ENCODE data around the gene CCDC192.
"Not testable (repeated sequence)": the region's sequence is repeated elsewhere in the genome, so short reads cannot be mapped to it uniquely, and the experiment has no call there.

Gene CCDC192

DNA sequence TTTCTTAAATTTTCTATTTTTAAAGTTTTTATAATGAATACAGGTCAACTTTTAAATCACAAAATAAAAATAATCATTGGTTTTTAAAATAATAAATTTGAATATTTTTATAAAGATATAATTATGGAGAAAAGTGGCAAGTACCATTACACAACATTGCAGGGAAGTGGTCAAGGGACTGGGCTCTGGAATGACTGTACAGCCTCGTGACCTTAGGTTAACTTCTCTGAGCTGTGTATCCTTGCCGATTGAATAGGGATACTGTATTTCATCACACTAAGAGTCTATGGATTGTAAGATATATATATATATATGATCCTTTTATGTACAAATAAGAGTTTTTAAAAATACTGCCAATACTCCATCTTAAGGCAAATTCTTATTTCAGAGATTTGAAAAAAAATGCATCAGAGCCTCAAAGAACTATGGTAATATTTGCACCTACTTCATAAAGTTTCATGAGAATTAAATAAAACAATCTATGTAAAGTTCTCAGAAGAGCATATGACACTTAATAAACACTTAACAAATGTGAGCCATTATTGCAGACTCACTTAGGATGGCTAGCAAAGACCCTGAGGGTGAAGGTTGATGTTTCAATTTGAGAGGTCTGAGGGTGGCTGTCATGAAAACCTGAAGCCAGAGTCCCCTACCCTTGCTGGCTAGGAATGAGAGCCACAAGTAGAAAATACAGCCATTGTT lies 136.5 kb downstream of the CCDC192 start:
- no peak for DNase-seq (ENCODE audit: low read depth in 2 of 2, low spot score in 1 of 2)

DNA sequence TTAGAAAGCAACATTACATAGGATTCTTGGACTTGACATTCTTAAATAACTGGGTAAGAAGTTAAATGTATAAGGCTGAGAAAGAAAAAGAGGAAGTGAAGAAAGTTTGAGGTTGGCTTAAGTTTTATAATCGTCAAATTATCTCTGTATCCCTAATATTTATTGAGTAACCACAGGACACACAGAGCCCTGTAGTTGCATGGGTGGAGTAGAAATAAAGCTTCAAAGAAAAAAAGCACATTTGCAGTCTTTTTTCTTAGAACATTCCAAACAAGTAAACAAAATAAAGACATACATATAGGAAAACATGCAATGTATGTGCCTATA lies 137.0 kb downstream of the CCDC192 start:
- DNase-seq (ENCODE audit: low read depth in 2 of 2, low spot score in 1 of 2) = no peak

DNA sequence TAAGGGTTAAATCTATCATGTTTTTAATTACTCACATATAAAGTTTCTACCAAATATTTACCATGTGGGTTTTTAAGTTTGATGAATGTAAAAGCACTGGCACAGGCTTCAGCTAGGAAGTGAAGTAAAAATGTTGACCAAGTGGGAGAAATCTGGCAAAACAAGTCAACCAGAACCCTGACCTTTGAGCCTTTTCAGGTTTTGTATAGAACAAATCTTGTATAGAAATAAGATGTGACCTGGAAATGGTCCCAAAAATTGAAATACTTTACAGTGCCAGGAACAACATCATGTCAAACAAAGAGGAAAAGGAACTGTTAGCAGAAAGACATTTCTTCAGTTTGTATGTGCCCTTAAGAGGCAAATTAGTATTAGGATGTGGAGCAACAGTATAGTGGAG lies 137.6 kb downstream of the CCDC192 start:
- no peak for DNase-seq (ENCODE audit: low read depth in 2 of 2, low spot score in 1 of 2)

DNA sequence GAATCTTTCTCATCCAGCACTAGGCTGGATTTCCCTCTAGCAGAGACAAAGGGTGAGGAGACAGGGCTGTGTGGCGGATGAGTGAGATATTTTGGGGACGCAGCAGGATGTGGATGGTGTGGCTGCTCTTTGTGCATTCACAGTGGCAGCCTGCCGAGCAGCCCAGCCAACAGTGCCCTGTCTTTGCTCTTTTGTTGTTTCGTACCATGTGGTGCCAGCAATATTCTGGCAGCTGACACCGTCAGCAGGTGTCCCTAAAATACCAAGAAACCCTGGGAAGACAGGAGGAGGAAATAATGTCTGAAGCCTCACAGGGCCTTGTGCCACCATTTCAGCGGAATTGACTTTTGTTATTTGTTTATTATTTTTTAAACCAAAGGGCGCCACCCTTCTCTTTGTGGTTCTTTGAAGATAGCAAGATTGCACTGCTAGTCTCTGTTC lies 141.4 kb downstream of the CCDC192 start:
- no peak for DNase-seq (ENCODE audit: low read depth in 2 of 2, low spot score in 1 of 2)

DNA sequence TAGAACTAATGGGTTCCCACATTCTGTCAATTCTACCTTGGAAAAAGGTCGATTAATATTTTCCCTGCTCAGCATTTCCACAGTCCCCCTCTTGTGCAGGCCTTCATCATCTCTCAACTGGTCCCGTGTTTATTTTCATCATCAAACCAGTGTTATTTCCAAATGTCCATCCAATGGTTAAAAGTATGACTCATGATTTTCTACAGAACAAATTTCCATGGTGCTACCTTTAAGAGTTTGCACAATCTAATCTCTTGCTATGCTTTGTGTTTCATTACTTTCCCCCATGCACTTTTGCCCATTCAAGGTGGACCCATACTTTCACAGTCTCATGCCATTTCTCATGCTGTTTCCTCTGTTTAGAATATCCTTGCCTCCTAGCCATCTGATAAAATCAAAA lies 143.7 kb downstream of the CCDC192 start:
- DNase-seq (ENCODE audit: low read depth in 2 of 2, low spot score in 1 of 2) = no peak

DNA sequence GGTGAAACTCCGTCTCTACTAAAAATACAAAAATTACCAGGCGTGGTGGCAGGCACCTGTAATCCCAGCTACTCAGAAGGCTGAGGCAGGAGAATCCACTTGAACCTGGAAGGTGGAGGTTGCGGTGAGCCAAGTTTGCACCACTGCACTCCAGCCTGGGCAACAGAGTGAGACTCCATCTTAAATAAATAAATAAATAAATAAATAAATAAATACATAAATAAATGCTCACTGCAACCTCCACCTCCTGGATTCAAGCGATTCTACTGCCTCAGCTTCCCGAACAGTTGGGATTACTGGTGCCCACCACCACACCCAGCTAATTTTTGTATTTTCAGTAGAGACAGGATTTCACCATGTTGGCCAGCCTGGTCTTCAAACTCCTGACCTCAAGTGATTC lies 144.4 kb downstream of the CCDC192 start:
- not testable (repeated sequence) for DNase-seq (ENCODE audit: low read depth in 2 of 2, low spot score in 1 of 2)

DNA sequence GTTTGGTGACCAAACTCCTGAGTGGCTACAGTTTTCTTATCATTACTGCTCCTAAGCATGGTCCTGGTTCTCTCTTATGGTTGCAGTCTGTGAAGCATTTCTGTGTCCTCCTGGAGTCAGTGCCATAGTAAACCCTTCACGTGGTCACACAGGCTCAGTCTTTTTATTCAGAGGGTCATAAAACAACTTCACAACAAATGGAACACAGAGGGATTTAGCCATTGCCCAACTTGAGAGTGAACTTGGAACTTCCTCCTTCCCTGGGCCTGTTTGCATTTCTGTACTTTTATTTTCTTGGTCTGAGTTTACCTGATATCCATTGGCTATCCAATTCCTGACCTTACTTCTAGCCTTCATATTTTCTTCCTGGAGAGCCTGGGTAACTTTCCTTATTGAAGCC lies 144.9 kb downstream of the CCDC192 start:
- no peak for DNase-seq (ENCODE audit: low read depth in 2 of 2, low spot score in 1 of 2)

DNA sequence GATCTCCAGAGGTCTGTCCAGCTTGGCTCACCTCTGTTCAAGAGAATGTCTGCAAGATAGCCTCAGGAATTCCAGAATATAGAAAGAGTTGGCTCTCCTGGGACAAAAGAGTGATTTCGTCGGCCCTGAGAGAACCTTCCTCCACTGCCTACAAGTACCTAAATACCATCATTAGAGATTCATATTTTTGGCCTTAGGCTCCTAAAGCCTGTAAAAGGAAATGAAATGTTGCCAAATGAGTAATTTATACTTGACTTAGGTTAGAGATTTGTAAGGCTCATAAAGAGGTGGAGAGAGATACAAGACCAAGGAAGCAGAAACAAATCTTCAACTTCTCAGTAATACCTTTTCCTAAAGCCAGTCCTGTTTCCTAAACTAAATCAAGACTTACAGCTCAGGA lies 146.2 kb downstream of the CCDC192 start:
- DNase-seq (ENCODE audit: low read depth in 2 of 2, low spot score in 1 of 2) = no peak

DNA sequence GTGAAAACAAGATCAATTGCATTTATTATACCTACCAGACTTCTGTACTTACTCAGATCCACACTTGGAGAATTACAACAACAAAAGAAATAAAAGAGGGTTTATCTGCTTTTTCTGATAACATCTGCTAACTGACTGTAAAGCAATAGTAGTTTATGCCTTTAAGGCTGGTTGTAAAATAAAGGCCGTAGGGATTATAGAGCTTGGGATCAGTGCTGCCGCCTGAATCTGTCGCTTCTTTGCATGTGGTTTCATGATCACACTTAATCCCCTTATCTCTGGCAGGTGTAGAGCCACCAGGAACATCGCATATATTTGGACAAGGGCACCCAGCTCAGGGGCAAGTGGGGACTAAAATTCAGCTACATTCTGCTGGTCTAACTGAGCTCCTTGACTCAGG lies 146.7 kb downstream of the CCDC192 start:
- DNase-seq (ENCODE audit: low read depth in 2 of 2, low spot score in 1 of 2) = no peak

DNA sequence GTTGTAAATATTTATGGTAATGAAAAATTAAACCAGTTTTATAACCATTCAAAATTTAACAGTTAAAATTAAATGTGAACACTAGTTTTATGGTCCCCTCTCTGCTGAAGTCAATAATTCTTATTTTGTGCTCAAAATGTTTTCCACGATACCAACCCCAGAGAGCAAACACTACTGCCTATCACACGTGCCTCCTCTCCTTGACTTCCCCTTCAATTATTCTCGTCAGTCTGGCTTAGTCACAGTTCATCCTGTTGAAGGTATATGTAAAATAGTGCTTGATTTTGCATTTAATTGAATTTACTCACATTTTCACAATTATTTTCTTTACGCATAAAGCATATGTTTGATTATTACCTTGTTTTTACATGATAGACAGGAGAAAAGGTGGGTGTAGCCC lies 148.8 kb downstream of the CCDC192 start:
- DNase-seq (ENCODE audit: low read depth in 2 of 2, low spot score in 1 of 2) = no peak

DNA sequence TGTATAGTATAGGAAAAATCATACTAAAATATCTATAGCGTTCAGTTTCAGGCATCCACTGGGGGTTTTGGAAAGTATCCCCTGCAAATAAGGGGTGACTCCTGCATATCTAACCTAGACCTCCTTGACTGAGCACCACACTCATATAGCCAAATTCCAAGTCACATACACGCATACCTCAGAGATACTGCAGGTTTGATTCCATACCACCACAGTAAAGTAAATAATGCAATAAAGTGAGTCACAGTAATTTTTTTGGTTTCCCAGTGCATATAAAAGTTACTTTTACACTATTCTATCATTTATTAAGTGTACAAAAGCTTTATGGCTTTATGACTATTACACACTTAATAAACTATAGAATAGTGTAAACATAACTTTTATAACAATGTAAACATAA lies 151.3 kb downstream of the CCDC192 start:
- DNase-seq (ENCODE audit: low read depth in 2 of 2, low spot score in 1 of 2) = no peak

DNA sequence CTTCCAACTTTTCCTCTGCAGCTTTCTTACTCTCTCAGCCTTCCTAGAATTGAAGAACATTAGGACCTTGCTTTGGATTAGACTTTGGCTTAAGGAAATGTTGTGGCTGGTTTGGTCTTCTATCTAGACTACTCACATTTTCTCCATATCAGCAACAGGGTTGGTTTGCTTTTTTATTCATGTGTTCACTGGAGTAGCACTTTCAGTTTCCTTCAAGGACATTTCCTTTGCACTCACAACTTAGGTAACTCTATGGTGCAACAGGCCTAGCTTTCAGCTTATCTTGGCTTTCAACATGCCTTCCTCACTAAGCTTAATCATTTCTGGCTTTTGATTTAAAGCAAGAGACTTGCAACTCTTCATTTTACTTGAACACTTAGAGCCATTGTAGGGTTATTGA lies 153.1 kb downstream of the CCDC192 start:
- no peak for DNase-seq (ENCODE audit: low read depth in 2 of 2, low spot score in 1 of 2)

DNA sequence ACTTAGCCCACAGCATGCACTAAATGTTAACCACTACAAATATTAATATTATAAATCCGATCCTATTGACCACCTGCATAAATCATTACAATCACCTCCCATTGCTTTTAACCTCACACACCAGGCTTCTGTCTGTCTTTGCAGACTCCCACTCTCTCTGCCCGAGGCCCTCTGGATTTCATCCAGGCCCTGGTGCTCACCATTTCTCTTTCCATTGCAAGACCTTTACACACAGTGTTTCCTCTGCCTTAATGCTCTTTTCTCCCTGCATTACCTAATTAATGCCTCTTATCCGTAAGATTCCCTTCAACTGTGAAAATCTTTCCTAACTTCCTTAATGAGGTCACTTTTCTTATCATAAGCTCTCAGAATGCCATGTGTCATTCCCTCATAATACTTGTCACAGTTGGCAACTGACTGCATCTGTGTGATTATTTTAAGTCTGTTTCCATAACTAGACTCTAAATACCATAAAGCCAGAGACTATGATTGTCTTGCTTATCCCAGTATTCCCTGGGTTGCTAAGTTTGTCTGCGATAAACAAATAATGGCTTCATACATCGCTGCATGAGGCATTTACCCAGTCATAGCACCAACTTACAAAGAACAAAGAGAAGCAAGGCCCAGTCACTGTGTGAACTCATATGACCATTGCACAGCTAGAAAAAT lies 155.1 kb downstream of the CCDC192 start:
- no peak for DNase-seq (ENCODE audit: low read depth in 2 of 2, low spot score in 1 of 2)

DNA sequence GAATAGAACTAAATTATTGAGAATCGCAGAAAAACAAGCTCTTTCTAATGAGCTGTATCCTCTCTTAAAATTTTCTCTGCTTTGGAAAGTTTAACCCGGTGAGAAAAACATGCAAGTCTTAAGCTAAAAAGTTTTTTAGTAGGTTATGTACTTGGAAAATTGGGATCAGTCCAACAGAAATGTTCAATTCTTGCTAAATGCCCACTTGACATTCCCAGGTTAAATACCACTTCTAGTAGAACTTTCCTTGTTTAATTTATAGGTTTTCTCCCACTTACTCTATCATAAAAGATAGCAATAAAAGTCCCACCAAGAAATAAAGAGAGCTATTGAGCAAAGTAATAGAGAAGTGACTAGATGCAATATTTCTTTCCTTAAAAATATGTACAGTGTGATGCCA lies 157.1 kb downstream of the CCDC192 start:
- DNase-seq (ENCODE audit: low read depth in 2 of 2, low spot score in 1 of 2) = no peak

DNA sequence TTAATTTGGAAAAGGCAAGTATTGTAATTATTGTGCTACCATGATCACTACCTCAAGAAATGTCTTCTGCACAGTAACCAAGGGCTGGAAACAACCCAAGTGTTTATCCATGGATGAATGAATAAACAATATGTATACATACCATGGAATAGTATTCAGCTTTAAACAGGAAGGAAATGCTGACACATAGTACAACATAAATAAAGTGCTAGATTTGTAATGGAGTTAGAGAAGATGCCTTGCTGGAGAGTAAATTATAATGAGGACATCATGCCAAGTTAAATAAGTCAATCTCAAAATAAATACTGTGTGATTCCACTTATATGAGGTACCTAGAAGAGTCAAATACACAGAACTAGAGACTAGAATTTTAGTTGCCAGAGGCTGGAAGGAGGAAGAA lies 160.0 kb downstream of the CCDC192 start:
- no peak for DNase-seq (ENCODE audit: low read depth in 2 of 2, low spot score in 1 of 2)

DNA sequence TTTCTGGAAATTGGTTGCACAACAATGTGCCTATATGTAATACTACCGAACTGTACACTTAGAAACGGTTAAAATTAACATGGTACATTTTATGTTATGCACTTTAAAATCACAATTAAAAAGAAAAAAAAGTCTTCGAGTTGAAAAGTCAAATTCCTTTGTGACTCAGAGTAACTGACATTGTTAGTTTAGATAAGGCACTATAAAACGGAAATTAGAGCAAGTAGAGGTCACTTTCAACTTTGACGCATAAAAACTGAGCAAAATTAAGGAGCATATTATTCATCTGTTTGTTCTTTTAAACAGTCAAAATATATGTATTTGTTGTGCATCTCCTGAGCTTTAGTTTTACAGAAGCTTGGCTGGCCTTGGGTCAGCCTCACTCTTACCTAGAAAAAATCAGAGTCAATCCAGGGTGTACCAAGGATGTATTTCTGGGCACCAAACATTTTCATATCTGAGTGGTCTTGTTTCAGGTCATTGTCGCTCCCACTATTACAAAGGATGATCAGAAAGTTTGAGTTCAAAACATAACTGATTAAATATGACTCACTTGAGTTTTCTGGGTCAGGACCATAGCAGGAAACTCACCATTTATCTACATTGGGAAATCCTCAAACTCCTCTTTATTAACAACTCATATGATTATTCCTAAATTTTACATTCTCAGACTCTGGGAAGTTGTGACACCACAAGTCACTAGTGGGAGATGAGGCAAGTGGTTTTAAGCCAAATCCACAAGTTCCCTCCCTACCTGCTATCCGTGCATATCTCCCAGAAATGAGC lies 160.6 kb downstream of the CCDC192 start:
- no peak for DNase-seq (ENCODE audit: low read depth in 2 of 2, low spot score in 1 of 2)

DNA sequence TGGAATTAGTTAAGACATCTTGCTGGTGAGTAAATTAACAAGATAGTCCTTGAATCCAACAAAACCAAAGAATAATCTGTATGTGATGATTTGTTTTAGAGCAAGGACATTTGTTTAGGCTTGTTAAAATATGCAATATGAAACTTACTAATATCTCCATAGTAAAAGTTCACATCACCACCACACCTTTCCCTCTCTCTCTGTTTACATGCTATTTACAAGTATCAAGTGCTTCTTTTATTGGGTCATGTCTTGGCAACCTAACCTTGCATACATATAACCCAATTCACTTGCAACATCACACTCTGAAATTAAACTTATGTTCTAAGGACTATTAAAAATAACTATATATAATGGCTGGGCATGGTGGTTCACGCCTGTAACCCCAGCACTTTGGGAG lies 161.3 kb downstream of the CCDC192 start:
- DNase-seq (ENCODE audit: low read depth in 2 of 2, low spot score in 1 of 2) = no peak

DNA sequence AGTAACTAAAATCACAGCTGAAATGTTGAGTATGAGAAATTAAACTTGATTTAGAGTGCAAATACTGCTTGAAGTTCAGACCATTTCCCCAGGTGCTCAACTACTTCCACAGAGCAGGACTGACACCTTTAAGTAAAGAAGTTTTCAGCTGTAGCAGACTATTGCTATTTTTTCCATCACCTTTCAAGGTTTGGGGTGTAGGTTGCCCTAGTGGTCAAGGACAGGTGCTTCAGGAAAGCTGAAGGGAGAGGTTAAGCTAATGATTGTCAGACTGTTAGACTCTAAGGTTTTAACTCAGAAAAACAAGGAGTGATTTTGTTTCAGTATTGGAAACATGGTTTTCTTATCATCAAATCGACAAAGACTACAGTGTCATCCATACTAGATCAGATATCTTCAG lies 162.1 kb downstream of the CCDC192 start:
- DNase-seq (ENCODE audit: low read depth in 2 of 2, low spot score in 1 of 2) = no peak

DNA sequence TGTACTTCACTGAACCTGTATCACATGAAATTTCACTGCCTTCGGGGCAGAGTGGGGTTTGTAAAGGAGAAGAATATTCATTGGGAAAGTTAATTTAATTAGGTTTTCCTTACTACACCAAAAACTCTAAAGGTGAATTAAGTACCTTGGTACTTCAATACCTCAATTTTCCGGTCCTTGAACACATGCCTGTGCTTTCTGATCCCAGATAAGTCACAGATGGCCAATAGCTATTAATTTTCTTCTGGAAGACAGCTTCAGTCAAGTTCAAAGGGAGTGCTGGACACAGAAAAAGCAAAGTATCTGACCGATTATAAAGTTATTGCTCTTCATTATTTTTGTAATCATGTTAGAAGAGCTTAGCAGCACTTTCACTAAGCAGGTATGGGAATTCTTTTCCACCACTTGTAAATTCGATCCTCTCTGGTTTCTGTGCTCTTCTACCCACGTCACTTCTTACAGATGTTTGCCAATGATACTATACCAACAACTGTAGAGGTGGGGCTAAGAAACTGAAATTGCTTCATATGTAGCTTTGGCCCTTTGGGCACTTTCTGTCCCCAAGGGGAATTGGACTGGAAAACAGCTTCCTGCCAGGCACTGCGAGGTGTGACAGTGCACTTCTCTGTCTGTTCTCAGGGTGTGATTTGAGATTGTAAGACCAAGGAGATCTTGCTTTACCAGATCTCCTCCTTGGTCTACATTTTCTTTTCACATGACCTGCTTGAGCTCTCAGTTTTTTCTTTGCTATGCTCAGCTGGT lies 164.0 kb downstream of the CCDC192 start:
- no peak for DNase-seq (ENCODE audit: low read depth in 2 of 2, low spot score in 1 of 2)

DNA sequence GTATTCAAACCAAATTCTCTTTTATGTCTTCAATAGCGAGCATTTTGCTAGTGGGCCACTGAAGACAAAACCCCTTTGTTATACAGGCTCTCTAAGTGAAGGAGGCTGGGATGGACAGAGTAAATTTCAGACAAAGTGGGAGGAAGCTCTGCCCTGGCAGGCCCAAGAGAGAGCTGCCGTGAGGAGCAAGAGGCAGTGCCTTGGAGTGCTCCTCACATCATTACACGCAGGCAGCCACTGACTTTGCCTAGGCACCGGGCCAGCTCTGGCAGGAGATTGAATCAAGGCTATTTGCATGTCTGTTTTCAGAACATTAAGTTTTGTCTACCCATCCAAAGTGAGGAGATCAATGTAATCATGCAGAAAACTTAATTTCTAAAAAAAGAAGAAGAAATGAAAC lies 167.7 kb downstream of the CCDC192 start:
- no peak for DNase-seq (ENCODE audit: low read depth in 2 of 2, low spot score in 1 of 2)

DNA sequence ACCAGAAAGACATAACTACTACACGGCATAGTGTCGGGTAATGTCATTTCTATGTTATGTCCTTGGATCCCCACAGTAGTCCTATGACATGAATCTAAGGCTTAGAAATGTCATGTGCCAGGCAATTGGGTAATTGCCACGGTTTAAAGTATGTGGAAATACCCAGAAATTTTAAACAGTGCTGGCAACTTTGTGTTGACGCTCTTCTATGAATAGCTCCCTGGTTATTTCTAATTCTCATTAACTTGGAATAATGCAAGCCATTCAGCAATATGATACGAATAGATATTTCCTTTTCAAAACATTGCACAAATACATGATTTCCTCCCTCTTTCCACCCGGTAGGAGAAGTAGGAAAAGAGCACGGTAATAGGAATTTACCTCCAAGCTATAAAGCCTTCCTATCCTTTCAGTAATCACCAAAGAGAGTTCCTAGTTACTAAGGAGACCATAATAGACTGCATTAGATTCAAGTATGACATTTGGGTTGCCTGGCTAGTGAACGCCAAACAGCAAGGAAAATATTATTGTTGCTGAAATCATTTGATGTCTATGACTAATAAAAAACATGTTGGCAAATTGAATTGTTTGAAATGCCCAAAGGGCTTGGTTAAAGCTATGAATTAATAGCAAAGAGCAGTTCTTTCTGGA lies 168.4 kb downstream of the CCDC192 start:
- DNase-seq (ENCODE audit: low read depth in 2 of 2, low spot score in 1 of 2) = no peak

Measured in stimulated activated CD8-positive, alpha-beta memory T cell treated with anti-CD3 and anti-CD28 coated beads, Interleukin-4, amount 100 ng/mL, for 4 hours (primary cell).